ENCODE results near the gene DNHD1. TPM values are rescaled to one million over a fixed set of nuclear protein-coding genes. Genes with fewer than 3 reads are reported as not detected.

Gene DNHD1
- total and polyA plus RNA-seq, 2 donors = 3.4 to 21.6 TPM

GRCh38 chr11:6553634-6554033 is 56.6 kb downstream of the DNHD1 start:
- no peak for DNase-seq (ENCODE audit: low read depth in 6 of 9, low spot score in 9 of 9)
- Histone ChIP-seq H3K27ac (ENCODE audit: low read depth in 1 of 2, low read length in 1 of 2) (no peak overlapping the region), H3K4me3 (ENCODE audit: low read length in 2 of 2) (no peak overlapping the region), H3K27me3 (ENCODE audit: control insufficient read depth in 2 of 2, insufficient read depth in 1 of 2, low read length in 1 of 2) (no peaks in the 10 kb centered on the region), H3K36me3 (ENCODE audit: control insufficient read depth in 2 of 2, insufficient read depth in 2 of 2, low read length in 1 of 2) (no peaks in the 10 kb centered on the region), H3K4me1 (ENCODE audit: control insufficient read depth in 2 of 2, insufficient read depth in 2 of 2, low read length in 2 of 2) (no peaks in the 10 kb centered on the region), H3K9me3 (ENCODE audit: control insufficient read depth in 2 of 2, insufficient read depth in 1 of 2, low read length in 1 of 2) (no peaks in the 10 kb centered on the region)

GRCh38 chr11:6554828-6555706 is 58.0 kb downstream of the DNHD1 start:
- Histone ChIP-seq H3K4me3 (ENCODE audit: low read length in 2 of 2) (no peak overlapping the region), H3K27ac (ENCODE audit: low read depth in 1 of 2, low read length in 1 of 2) (no peak overlapping the region), H3K4me1 (ENCODE audit: control insufficient read depth in 2 of 2, insufficient read depth in 2 of 2, low read length in 2 of 2) (no peaks in the 10 kb centered on the region), H3K36me3 (ENCODE audit: control insufficient read depth in 2 of 2, insufficient read depth in 2 of 2, low read length in 1 of 2) (no peaks in the 10 kb centered on the region), H3K27me3 (ENCODE audit: control insufficient read depth in 2 of 2, insufficient read depth in 1 of 2, low read length in 1 of 2) (no peaks in the 10 kb centered on the region), H3K9me3 (ENCODE audit: control insufficient read depth in 2 of 2, insufficient read depth in 1 of 2, low read length in 1 of 2) (no peaks in the 10 kb centered on the region)
- 99% methylated on average over 5 of the region's 5 CpGs for whole genome bisulfite sequencing
- no peak for DNase-seq (ENCODE audit: low read depth in 6 of 9, low spot score in 9 of 9)

GRCh38 chr11:6556139-6556949 is 59.3 kb downstream of the DNHD1 start:
- H3K4me3 ChIP-seq (ENCODE audit: low read length in 2 of 2) = no peak overlapping the region
- no peak for DNase-seq (ENCODE audit: low read depth in 6 of 9, low spot score in 9 of 9)
- 93% methylated on average over 11 of the region's 11 CpGs for WGBS
- no peaks in the 10 kb centered on the region for H3K9me3 ChIP-seq (ENCODE audit: control insufficient read depth in 2 of 2, insufficient read depth in 1 of 2, low read length in 1 of 2)
- H3K4me1 ChIP-seq (ENCODE audit: control insufficient read depth in 2 of 2, insufficient read depth in 2 of 2, low read length in 2 of 2) = no peaks in the 10 kb centered on the region
- no peak overlapping the region for H3K27ac ChIP-seq (ENCODE audit: low read depth in 1 of 2, low read length in 1 of 2)
- no peaks in the 10 kb centered on the region for H3K27me3 ChIP-seq (ENCODE audit: control insufficient read depth in 2 of 2, insufficient read depth in 1 of 2, low read length in 1 of 2)
- H3K36me3 ChIP-seq (ENCODE audit: control insufficient read depth in 2 of 2, insufficient read depth in 2 of 2, low read length in 1 of 2) = no peaks in the 10 kb centered on the region

GRCh38 chr11:6557063-6557462 is 60.0 kb downstream of the DNHD1 start:
- H3K4me3 ChIP-seq (ENCODE audit: low read length in 2 of 2) = no peak overlapping the region
- H3K4me1 ChIP-seq (ENCODE audit: control insufficient read depth in 2 of 2, insufficient read depth in 2 of 2, low read length in 2 of 2) = no peaks in the 10 kb centered on the region
- H3K36me3 ChIP-seq (ENCODE audit: control insufficient read depth in 2 of 2, insufficient read depth in 2 of 2, low read length in 1 of 2) = no peaks in the 10 kb centered on the region
- no peaks in the 10 kb centered on the region for H3K9me3 ChIP-seq (ENCODE audit: control insufficient read depth in 2 of 2, insufficient read depth in 1 of 2, low read length in 1 of 2)
- DNase-seq (ENCODE audit: low read depth in 6 of 9, low spot score in 9 of 9) = no peak
- no peaks in the 10 kb centered on the region for H3K27me3 ChIP-seq (ENCODE audit: control insufficient read depth in 2 of 2, insufficient read depth in 1 of 2, low read length in 1 of 2)
- WGBS = 98% methylated on average over 11 of the region's 11 CpGs
- H3K27ac ChIP-seq (ENCODE audit: low read depth in 1 of 2, low read length in 1 of 2) = no peak overlapping the region

GRCh38 chr11:6557761-6558674 is 60.9 kb downstream of the DNHD1 start:
- Histone ChIP-seq H3K27me3 (ENCODE audit: control insufficient read depth in 2 of 2, insufficient read depth in 1 of 2, low read length in 1 of 2) (no peaks in the 10 kb centered on the region), H3K9me3 (ENCODE audit: control insufficient read depth in 2 of 2, insufficient read depth in 1 of 2, low read length in 1 of 2) (no peaks in the 10 kb centered on the region), H3K27ac (ENCODE audit: low read depth in 1 of 2, low read length in 1 of 2) (no peak overlapping the region), H3K4me3 (ENCODE audit: low read length in 2 of 2) (no peak overlapping the region), H3K4me1 (ENCODE audit: control insufficient read depth in 2 of 2, insufficient read depth in 2 of 2, low read length in 2 of 2) (no peaks in the 10 kb centered on the region), H3K36me3 (ENCODE audit: control insufficient read depth in 2 of 2, insufficient read depth in 2 of 2, low read length in 1 of 2) (no peaks in the 10 kb centered on the region)
- WGBS = 98% methylated on average over 14 of the region's 14 CpGs
- DNase-seq (ENCODE audit: low read depth in 6 of 9, low spot score in 9 of 9) = no peak

GRCh38 chr11:6559369-6559768 is 62.3 kb downstream of the DNHD1 start:
- DNase-seq (ENCODE audit: low read depth in 6 of 9, low spot score in 9 of 9) = no peak
- H3K36me3 ChIP-seq (ENCODE audit: control insufficient read depth in 2 of 2, insufficient read depth in 2 of 2, low read length in 1 of 2) = no peaks in the 10 kb centered on the region
- H3K9me3 ChIP-seq (ENCODE audit: control insufficient read depth in 2 of 2, insufficient read depth in 1 of 2, low read length in 1 of 2) = no peaks in the 10 kb centered on the region
- H3K4me1 ChIP-seq (ENCODE audit: control insufficient read depth in 2 of 2, insufficient read depth in 2 of 2, low read length in 2 of 2) = no peaks in the 10 kb centered on the region
- H3K27me3 ChIP-seq (ENCODE audit: control insufficient read depth in 2 of 2, insufficient read depth in 1 of 2, low read length in 1 of 2) = no peaks in the 10 kb centered on the region
- 98% methylated on average over 1 of the region's 1 CpG for WGBS
- no peak overlapping the region for H3K27ac ChIP-seq (ENCODE audit: low read depth in 1 of 2, low read length in 1 of 2)
- H3K4me3 ChIP-seq (ENCODE audit: low read length in 2 of 2) = no peak overlapping the region

- H3K27me3 ChIP-seq (ENCODE audit: control insufficient read depth in 2 of 2, insufficient read depth in 1 of 2, low read length in 1 of 2) = no peaks in the 10 kb centered on the region
- H3K36me3 ChIP-seq (ENCODE audit: control insufficient read depth in 2 of 2, insufficient read depth in 2 of 2, low read length in 1 of 2) = no peaks in the 10 kb centered on the region
- no peak overlapping the region for H3K4me3 ChIP-seq (ENCODE audit: low read length in 2 of 2)
- WGBS = 95% methylated on average over 3 of the region's 3 CpGs
- H3K4me1 ChIP-seq (ENCODE audit: control insufficient read depth in 2 of 2, insufficient read depth in 2 of 2, low read length in 2 of 2) = no peaks in the 10 kb centered on the region
- DNase-seq (ENCODE audit: low read depth in 6 of 9, low spot score in 9 of 9) = no peak
- H3K9me3 ChIP-seq (ENCODE audit: control insufficient read depth in 2 of 2, insufficient read depth in 1 of 2, low read length in 1 of 2) = no peaks in the 10 kb centered on the region
- H3K27ac ChIP-seq (ENCODE audit: low read depth in 1 of 2, low read length in 1 of 2) = no peak overlapping the region
Measured at GRCh38 chr11:6561288-6561687, 64.2 kb downstream of the DNHD1 start.

GRCh38 chr11:6563121-6563619 is 66.1 kb downstream of the DNHD1 start:
- H3K4me3 ChIP-seq (ENCODE audit: low read length in 2 of 2) = no peak overlapping the region
- no peaks in the 10 kb centered on the region for H3K9me3 ChIP-seq (ENCODE audit: control insufficient read depth in 2 of 2, insufficient read depth in 1 of 2, low read length in 1 of 2)
- WGBS = 94% methylated on average over 4 of the region's 4 CpGs
- no peak for DNase-seq (ENCODE audit: low read depth in 6 of 9, low spot score in 9 of 9)
- no peak overlapping the region for H3K27ac ChIP-seq (ENCODE audit: low read depth in 1 of 2, low read length in 1 of 2)
- no peaks in the 10 kb centered on the region for H3K27me3 ChIP-seq (ENCODE audit: control insufficient read depth in 2 of 2, insufficient read depth in 1 of 2, low read length in 1 of 2)
- no peaks in the 10 kb centered on the region for H3K36me3 ChIP-seq (ENCODE audit: control insufficient read depth in 2 of 2, insufficient read depth in 2 of 2, low read length in 1 of 2)
- no peaks in the 10 kb centered on the region for H3K4me1 ChIP-seq (ENCODE audit: control insufficient read depth in 2 of 2, insufficient read depth in 2 of 2, low read length in 2 of 2)

Measured in thymus (tissue), 11 donors.